GM18499 (cell line): Measurements from ENCODE around the gene BNC2.
"Not testable (repeated sequence)": the region's sequence is repeated elsewhere in the genome, so short reads cannot be mapped to it uniquely, and the experiment has no call there.

ENCODE experiments used
- ATAC-seq: cut with Tn5 transposase; IDR thresholded peaks from one replicate; pipeline ENCODE4 v1.9.1; 2021; ENCODE audit warnings: moderate number of reproducible peaks; ENCODE audit not compliant: insufficient read depth, unreplicated experiment

Gene BNC2

GRCh38 chr9:16572005-16572734 is 298.3 kb downstream of the BNC2 start:
- ATAC-seq: no peak

GRCh38 chr9:16571127-16571802 is 299.2 kb downstream of the BNC2 start:
- no peak for ATAC-seq

- ATAC-seq: no peak
Observed at GRCh38 chr9:16563446-16563845, 307.0 kb downstream of the BNC2 start.

DNA sequence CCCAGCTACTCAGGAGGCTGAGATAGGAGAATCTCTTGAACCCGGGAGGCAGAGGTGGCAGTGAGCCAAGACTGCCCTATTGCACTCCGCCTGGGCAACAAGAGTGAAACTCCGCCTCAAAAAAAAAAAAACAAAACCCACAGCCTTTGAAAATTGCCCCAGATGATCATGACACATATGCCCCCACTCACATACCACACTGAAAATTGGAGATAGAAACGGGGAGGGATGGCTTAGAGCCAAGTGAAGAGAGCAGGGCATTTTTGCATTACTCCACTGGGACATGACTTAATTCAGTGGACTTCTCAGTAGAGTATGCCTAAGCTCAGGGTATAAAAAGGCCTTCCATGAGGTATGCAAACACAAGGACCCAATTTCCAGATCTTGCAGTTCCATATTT is 309.3 kb downstream of the BNC2 start:
- ATAC-seq: no peak

GRCh38 chr9:16559418-16560188 is 310.9 kb downstream of the BNC2 start:
- ATAC-seq: no peak

GRCh38 chr9:16555802-16556201 is 314.7 kb downstream of the BNC2 start:
- no peak for ATAC-seq

DNA sequence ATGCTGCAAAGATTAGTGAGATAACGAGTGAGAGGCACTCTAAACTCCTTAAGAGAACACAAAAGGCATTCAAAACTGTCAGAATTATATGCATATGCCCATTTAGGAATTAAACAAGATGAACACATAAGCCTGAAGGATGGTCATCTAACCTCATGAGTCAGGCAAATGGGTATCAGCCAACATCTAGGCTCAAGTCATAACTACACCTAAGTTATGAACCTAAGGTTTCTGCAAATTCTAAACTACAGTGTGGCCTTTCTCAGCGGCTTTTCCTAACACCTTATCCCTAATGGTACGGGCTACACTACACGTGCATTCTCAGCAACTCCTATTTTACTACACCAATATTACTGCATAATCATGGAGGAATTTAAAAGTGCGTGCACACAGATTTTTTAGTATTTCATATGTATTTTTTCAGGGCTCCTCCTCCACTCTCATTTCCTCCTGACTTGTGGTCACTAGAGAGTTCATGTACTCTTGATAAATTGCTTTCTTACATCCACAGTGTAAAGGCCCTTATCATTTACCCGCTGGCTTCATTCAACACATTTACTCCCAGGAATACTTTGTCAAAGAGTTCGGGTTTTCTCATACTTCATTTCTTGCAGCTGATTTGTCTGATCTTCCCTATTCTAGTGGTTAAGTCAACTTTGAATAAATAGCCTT is 316.5 kb downstream of the BNC2 start:
- no peak for ATAC-seq

DNA sequence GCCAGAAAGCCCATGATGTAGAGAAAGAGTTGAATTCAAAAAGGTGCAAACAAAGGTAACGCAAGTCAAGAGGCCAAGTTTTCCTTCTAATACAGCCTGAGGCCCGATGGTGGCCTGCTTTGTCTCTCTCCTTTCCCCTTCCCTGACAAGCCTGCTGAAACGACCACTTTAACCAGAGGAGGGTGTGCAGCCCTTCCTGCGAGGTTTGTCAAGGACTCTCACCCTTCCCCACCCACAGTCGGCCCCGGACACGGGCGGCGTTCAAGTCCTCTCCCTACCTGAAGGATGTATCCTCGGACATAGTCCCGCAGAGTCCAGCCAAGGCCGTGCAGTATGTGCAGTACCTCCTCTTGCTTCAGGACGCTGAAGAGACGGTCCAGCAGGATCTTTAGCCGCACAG is 318.2 kb downstream of the BNC2 start:
- ATAC-seq: no peak

DNA sequence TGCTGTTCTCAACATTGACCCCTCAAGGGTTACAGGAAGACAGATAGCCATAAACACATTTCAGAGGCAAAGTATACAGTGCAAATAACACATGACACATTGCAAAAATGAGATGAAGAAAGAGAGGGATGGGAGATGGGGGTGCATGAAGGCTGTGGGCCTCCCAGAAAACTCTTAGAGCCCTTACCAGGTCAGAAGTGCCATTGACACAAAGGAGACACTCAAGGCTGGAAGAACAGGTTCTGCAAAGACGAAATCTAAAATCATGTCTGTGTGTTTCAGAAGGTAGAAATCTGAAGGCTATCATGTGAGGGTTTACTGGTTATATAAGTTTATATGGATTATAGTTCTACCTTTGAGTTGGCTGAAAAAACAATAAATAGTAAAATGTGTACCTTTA is 318.8 kb downstream of the BNC2 start:
- ATAC-seq: no peak

DNA sequence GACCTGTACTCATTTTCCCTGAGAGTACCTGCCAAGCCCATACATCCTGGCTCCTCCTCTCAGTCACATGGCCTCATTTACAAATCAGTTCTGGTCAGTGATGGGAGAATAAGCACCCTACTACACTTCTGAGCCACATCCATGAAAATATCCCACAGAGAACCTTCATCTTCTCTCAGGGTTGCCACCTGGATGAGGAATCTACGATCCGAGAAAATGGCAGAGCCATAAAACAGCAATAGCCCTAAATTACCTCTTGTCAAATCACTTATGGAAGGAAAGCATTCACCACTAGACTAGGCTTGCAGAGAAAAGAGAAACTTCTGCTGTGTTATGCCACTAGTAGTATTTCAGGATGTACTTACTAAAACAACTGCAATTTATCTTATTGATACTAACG is 324.8 kb downstream of the BNC2 start:
- no peak for ATAC-seq

DNA sequence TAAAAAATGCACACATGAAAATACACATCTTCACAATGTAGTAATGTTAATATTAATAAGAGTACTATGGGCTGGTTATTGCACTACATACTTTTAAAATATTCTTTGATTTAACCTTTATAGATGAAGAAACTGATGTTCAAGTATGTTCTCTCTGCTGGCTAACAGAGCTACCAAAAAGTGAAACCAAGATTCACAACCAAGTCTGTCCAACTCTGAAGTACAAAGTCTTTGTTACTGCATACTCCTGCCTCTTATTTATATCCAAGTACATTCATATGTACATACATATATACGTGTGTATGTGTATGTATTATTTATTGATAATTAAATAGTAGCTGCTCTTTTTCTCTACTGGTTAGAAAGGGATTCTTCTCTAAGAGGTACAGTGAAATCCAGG is 325.6 kb downstream of the BNC2 start:
- no peak for ATAC-seq

- no peak for ATAC-seq
Observed at GRCh38 chr9:16543686-16544085, 326.8 kb downstream of the BNC2 start.

DNA sequence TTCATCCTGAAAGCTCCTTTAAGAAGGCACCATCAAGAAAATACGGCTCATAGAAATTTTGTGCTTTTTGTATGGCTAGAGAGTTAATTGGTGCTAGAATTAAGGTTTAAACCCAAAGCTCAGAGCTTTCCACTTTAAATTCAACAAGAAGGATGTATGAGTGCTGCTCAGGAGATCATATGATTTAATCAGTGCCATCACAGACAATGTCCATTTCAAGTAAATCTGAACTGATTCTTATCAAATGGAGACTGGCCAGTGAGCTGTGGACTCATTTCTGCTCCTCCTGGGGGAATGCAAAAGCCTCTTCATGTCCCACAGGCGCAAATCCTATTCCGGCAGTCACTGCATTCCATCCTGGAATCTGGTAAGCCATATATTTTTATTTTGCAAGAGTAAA is 327.2 kb downstream of the BNC2 start:
- no peak for ATAC-seq

- ATAC-seq: no peak
Observed at GRCh38 chr9:16542290-16542689, 328.2 kb downstream of the BNC2 start.

- no peak for ATAC-seq
Observed at GRCh38 chr9:16540743-16541613, 329.5 kb downstream of the BNC2 start.

DNA sequence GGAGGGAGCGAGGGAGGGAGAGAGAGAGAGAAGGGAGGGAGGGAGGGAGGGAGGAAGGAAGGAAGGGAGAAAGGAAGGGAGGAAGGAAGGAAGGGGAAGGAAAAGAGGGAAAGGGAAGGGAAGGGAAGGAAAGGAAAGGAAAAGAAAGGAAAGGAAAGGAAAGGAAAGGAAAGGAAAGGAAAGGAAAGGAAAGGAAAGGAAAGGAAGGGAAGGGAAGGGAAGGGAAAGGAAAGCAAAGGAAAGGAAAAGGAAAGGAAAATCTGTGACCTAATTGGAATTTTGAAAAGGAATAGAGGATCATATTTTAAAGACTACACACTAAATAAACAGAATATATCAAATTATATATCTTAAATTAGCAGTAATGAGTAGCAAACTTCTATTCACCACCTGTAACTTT is 330.8 kb downstream of the BNC2 start:
- not testable (repeated sequence) for ATAC-seq

GRCh38 chr9:16535555-16535954 is 334.9 kb downstream of the BNC2 start:
- no peak for ATAC-seq

DNA sequence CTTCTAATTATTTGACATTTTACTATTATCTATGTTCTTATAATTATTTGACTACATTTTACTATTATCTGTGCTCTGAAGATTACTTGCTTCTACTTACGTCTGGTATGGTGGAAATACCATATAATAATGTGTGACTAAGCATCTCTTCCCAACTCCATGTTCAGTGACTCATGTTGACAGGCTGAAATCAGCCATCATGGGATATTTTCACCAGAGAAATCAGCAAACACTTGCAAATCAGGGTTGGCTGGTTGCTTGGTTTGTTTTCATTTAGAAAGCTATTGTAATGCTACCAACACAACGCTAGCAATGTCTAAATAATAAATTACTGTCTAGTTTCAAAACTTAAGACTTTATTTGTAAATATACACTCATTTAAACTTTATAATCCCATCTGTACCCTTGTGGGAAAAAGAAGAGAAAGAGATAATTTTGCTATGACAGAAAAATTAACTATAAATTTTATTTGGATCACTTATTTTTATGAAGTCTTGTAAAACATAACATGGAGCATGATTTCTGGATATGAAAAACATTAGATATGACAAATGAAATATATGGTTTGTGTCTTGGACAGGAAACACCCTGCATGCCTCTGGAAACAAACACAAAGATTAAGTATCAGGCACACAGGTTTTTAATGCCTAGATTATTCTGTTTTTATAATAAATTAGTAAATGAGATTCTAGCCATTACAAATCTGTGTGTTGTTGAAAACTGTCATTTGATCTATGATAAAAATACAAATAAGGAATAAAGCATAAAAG is 337.6 kb downstream of the BNC2 start:
- no peak for ATAC-seq

DNA sequence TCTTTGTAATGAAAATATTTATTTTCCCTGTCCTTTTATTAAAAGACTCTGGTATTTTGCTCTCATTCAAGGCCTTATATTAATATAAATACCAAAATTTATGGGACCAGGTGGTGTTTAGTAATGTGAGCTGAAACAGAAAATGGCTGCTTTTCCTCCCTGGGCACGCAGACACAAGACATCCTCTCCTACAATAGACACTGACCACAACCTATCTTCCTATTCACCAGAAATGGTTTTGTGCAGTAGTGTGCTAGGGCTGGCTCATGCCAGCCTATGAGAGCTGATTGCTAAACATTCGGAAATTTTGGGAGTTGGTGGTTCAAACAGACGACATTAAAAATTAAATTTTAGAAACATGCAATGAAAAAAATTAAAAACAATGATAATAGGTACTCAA is 338.2 kb downstream of the BNC2 start:
- no peak for ATAC-seq
